Type B pancreatic cell (in vitro differentiated cells): Measurements from ENCODE around the gene OR52N5. TPM values are rescaled to one million over a fixed set of nuclear protein-coding genes. Genes with fewer than 3 reads are reported as not detected.

Source experiments
- DNase-seq: peaks from one replicate; pipeline ENCODE4 v3.0.0; 2021; ENCODE audit warnings: mixed read lengths; ENCODE audit not compliant: unreplicated experiment; ENCODE audit errors: extremely low spot score
- H3K27ac Mint-ChIP-seq: 2 replicates; pipeline ENCODE4 v1.8.0; 2021; ENCODE audit warnings: mild to moderate bottlenecking, mixed read lengths
- H3K27me3 Mint-ChIP-seq: 2 replicates; pipeline ENCODE4 v1.8.0; 2021; ENCODE audit warnings: mixed read lengths
- H3K36me3 Mint-ChIP-seq: 2 replicates; pipeline ENCODE4 v1.8.0; 2021; ENCODE audit warnings: mixed read lengths
- H3K4me1 Mint-ChIP-seq: one replicate; pipeline ENCODE4 v1.8.0; 2021; ENCODE audit warnings: mixed read lengths; ENCODE audit not compliant: unreplicated experiment
- H3K4me3 Mint-ChIP-seq: 2 replicates; pipeline ENCODE4 v1.8.0; 2021; ENCODE audit warnings: mild to moderate bottlenecking, mixed read lengths
- H3K9me3 Mint-ChIP-seq: 2 replicates; pipeline ENCODE4 v1.8.0; 2021; ENCODE audit warnings: mixed read lengths
- CTCF ChIP-seq: fragments of 200-600 bp; sonication (generic); conservative IDR thresholded peaks from 2 replicates; pipeline ENCODE4 v1.5.0; 2021; ENCODE audit warnings: antibody characterized with exemption, mild to moderate bottlenecking
- total RNA-seq: library from RNA; stranded (reverse); gene quantifications from 2 replicates; pipeline ENCODE4 v1.2.1, GENCODE V29; 2021; ENCODE audit warnings: low replicate concordance

Gene OR52N5
- total RNA-seq, 1 donor from 2014 or later = not detected

GRCh38 chr11:5738431-5738830, 44.7 kb downstream of the OR52N5 start:
- Mint-ChIP-seq H3K4me1 (no peaks in the 10 kb centered on the region), H3K27ac (no peak overlapping the region), H3K9me3 (no peaks in the 10 kb centered on the region), H3K4me3 (no peak overlapping the region), H3K27me3 (peaks cover 10% of the 10 kb centered on the region), H3K36me3 (no peaks in the 10 kb centered on the region)
- no peak for TF ChIP-seq CTCF
- no peak for DNase-seq

GRCh38 chr11:5737670-5738392, 45.3 kb downstream of the OR52N5 start:
- peaks cover 10% of the 10 kb centered on the region for H3K27me3 Mint-ChIP-seq
- no peak for DNase-seq
- no peaks in the 10 kb centered on the region for H3K4me1 Mint-ChIP-seq
- no peaks in the 10 kb centered on the region for H3K36me3 Mint-ChIP-seq
- no peaks in the 10 kb centered on the region for H3K9me3 Mint-ChIP-seq
- H3K4me3 Mint-ChIP-seq = no peak overlapping the region
- no peak overlapping the region for H3K27ac Mint-ChIP-seq
- TF ChIP-seq CTCF = no peak

GRCh38 chr11:5737091-5737490, 46.1 kb downstream of the OR52N5 start:
- H3K4me3 Mint-ChIP-seq = no peak overlapping the region
- H3K9me3 Mint-ChIP-seq = no peaks in the 10 kb centered on the region
- peaks cover 5% of the 10 kb centered on the region for H3K27me3 Mint-ChIP-seq
- no peak overlapping the region for H3K27ac Mint-ChIP-seq
- H3K4me1 Mint-ChIP-seq = no peaks in the 10 kb centered on the region
- no peak for TF ChIP-seq CTCF
- no peaks in the 10 kb centered on the region for H3K36me3 Mint-ChIP-seq
- no peak for DNase-seq

- TF ChIP-seq CTCF = no peak
- no peak for DNase-seq
- no peaks in the 10 kb centered on the region for H3K9me3 Mint-ChIP-seq
- no peak within 1 kb of the TSS for H3K4me3 Mint-ChIP-seq
- no peaks in the 10 kb centered on the region for H3K4me1 Mint-ChIP-seq
- peaks cover 2% of the 10 kb centered on the region for H3K27me3 Mint-ChIP-seq
- H3K27ac Mint-ChIP-seq = no peak within 1 kb of the TSS
- no peaks in the 10 kb centered on the region for H3K36me3 Mint-ChIP-seq
Measured at GRCh38 chr11:5736396-5736795, 46.8 kb downstream of the OR52N5 start, which contains the start of gene OR56B1. Gene OR56B1, plus strand, starts transcription at chr11:5736448. Its CDS starts 69 bp downstream, at chr11:5736517.

GRCh38 chr11:5727691-5728090, 55.5 kb downstream of the OR52N5 start:
- Mint-ChIP-seq H3K4me1 (no peaks in the 10 kb centered on the region), H3K9me3 (no peaks in the 10 kb centered on the region), H3K4me3 (no peak overlapping the region), H3K27ac (no peak overlapping the region), H3K36me3 (no peaks in the 10 kb centered on the region), H3K27me3 (peaks cover 11% of the 10 kb centered on the region)
- DNase-seq = no peak
- no peak for TF ChIP-seq CTCF
